Chondrocyte (in vitro differentiated cells): Measurements from ENCODE around the gene MAP3K12. TPM values are rescaled to one million over a fixed set of nuclear protein-coding genes. Genes with fewer than 3 reads are reported as not detected.

ENCODE experiments used
- DNase-seq: peaks from one replicate; pipeline ENCODE4 v3.0.0; 2021; ENCODE audit warnings: mixed read lengths, low spot score
- H3K27ac Mint-ChIP-seq: one replicate; pipeline ENCODE4 v1.8.0; 2021; ENCODE audit warnings: mild to moderate bottlenecking, moderate library complexity, mixed read lengths; ENCODE audit not compliant: unreplicated experiment
- H3K27me3 Mint-ChIP-seq: 2 replicates; pipeline ENCODE4 v1.8.0; 2021; ENCODE audit warnings: low read depth, mixed read lengths
- H3K36me3 Mint-ChIP-seq: 2 replicates; pipeline ENCODE4 v1.8.0; 2021; ENCODE audit warnings: low read depth, mixed read lengths
- H3K4me1 Mint-ChIP-seq: 2 replicates; pipeline ENCODE4 v1.8.0; 2021; ENCODE audit warnings: low read depth, mild to moderate bottlenecking, mixed read lengths
- H3K4me3 Mint-ChIP-seq: one replicate; pipeline ENCODE4 v1.8.0; 2021; ENCODE audit warnings: mild to moderate bottlenecking, moderate library complexity, mixed read lengths; ENCODE audit not compliant: unreplicated experiment
- H3K9me3 Mint-ChIP-seq: 2 replicates; pipeline ENCODE4 v1.8.0; 2021; ENCODE audit warnings: low read depth, mixed read lengths
- CTCF ChIP-seq: fragments of 200-600 bp; sonication (generic); IDR thresholded peaks from 2 replicates; pipeline ENCODE4 v1.5.0; 2021; ENCODE audit warnings: antibody characterized with exemption, mild to moderate bottlenecking, moderate library complexity
- total RNA-seq: library from RNA; stranded (reverse); gene quantifications from 3 replicates; pipeline ENCODE4 v1.2.1, GENCODE V29; 2021

Gene MAP3K12
- total RNA-seq, 1 donor from 2014 or later = 26.9 TPM

GRCh38 chr12:53461591-53461990, 37.7 kb downstream of the MAP3K12 start:
- Mint-ChIP-seq H3K9me3 (no peaks in the 10 kb centered on the region), H3K27me3 (no peaks in the 10 kb centered on the region), H3K4me3 (no peak overlapping the region), H3K4me1 (peaks cover 29% of the 10 kb centered on the region), H3K27ac (peak overlapping the region; percentile 22), H3K36me3 (peaks cover 60% of the 10 kb centered on the region)
- TF ChIP-seq CTCF = no peak
- DNase-seq = no peak

GRCh38 chr12:53461059-53461458, 38.2 kb downstream of the MAP3K12 start:
- Mint-ChIP-seq H3K27ac (peak overlapping the region; percentile 78), H3K9me3 (no peaks in the 10 kb centered on the region), H3K36me3 (peaks cover 57% of the 10 kb centered on the region), H3K27me3 (no peaks in the 10 kb centered on the region), H3K4me1 (peaks cover 29% of the 10 kb centered on the region), H3K4me3 (no peak overlapping the region)
- DNase-seq = no peak
- TF ChIP-seq CTCF = no peak

GRCh38 chr12:53459097-53459496, 40.2 kb downstream of the MAP3K12 start:
- H3K9me3 Mint-ChIP-seq = no peaks in the 10 kb centered on the region
- TF ChIP-seq CTCF = no peak
- H3K36me3 Mint-ChIP-seq = peaks cover 58% of the 10 kb centered on the region
- no peak for DNase-seq
- H3K27me3 Mint-ChIP-seq = no peaks in the 10 kb centered on the region
- H3K4me3 Mint-ChIP-seq = no peak overlapping the region
- H3K4me1 Mint-ChIP-seq = peaks cover 38% of the 10 kb centered on the region
- peak overlapping the region; percentile 57 for H3K27ac Mint-ChIP-seq

GRCh38 chr12:53456654-53457366, 42.4 kb downstream of the MAP3K12 start:
- peaks cover 46% of the 10 kb centered on the region for H3K36me3 Mint-ChIP-seq

GRCh38 chr12:53454707-53455106, 44.6 kb downstream of the MAP3K12 start:
- Mint-ChIP-seq H3K36me3 (peaks cover 30% of the 10 kb centered on the region), H3K27ac (peak overlapping the region; percentile 63), H3K27me3 (no peaks in the 10 kb centered on the region), H3K4me3 (peak overlapping the region; percentile 97), H3K9me3 (no peaks in the 10 kb centered on the region), H3K4me1 (peaks cover 30% of the 10 kb centered on the region)
- DNase-seq = no peak
- TF ChIP-seq CTCF = no peak

More at GRCh38 chr12:53456654-53457366, 42.4 kb downstream of the MAP3K12 start:
- Mint-ChIP-seq H3K4me3 (no peak overlapping the region), H3K4me1 (peaks cover 41% of the 10 kb centered on the region), H3K27ac (peak overlapping the region; percentile 32), H3K27me3 (no peaks in the 10 kb centered on the region), H3K9me3 (no peaks in the 10 kb centered on the region)
- DNase-seq = no peak
- TF ChIP-seq CTCF = no peak
